Stimulated activated CD8-positive, alpha-beta memory T cell treated with anti-CD3 and anti-CD28 coated beads, Interleukin-4, amount 100 ng/mL, for 24 hours (primary cell): ENCODE data around the gene ST8SIA2.
"Not testable (repeated sequence)": the region's sequence is repeated elsewhere in the genome, so short reads cannot be mapped to it uniquely, and the experiment has no call there.

Experiments
- DNase-seq: peaks from one replicate; pipeline ENCODE4 v3.0.0-alpha.2; 2020; ENCODE audit warnings: low read depth

The ST8SIA2 gene

DNA sequence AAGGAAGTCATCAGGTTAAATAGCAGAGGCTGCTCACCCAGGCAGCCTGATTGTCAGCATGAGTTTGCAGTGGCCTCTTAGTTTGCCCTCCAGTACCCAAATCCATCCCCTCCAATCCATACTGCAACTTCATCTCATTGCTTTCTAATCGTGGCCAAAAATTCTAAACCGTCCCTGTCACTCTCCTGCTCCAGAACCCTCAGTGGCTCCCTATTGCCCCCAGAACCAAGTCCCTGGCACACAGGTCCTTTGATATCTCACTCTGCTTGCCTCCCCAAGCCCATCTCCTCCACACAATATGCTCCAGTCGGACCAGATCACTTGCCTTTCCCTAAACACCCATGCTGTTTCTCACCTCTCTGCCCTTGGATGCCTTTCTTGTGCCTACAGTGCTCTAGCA is 49.7 kb downstream of the ST8SIA2 start:
- no peak for DNase-seq

GRCh38 chr15:92444631-92445030 is 51.0 kb downstream of the ST8SIA2 start:
- DNase-seq: no peak

- no peak for DNase-seq
Observed at GRCh38 chr15:92448370-92448769, 54.7 kb downstream of the ST8SIA2 start.

- no peak for DNase-seq
Observed at GRCh38 chr15:92449476-92449875, 55.8 kb downstream of the ST8SIA2 start.

- no peak for DNase-seq
Observed at GRCh38 chr15:92451225-92451825, 57.6 kb downstream of the ST8SIA2 start.

DNA sequence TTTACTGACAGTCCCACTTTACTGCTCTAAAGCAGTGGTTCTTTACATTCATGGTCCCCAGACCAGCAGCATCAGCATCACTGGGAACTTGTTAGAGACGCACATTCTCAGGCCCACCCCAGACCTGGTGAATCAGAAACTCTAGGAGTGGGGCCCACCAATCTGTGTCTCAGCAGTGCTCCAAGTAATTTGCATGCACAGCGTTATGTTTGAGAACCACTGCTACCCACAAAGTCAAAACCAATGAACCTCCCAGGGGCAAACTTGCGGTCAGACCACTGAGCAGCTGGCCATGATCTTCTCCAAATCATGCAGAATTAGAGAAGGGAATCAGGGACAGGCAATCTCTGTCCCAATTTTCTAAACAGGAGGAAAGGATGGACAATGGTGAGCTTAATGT is 58.5 kb downstream of the ST8SIA2 start:
- no peak for DNase-seq

DNA sequence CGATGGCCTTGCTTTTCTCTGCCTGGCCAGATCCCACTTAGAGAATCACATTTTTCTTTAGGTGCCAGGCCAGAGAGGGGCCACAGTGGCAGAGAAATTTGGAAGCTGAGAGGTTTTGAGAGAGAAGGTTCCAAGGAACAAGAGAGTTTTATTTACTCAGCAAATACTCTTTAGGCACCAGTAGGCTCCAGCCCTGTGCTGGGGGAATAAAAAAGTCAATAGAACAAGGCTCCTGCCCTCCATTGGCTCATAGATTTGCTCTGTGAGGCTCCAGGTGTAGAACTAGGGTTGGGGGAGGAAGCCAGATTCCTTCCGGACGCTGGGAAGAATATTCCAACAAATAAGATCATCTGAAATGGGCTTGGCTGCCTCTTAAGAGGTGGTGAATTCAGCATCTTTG is 59.9 kb downstream of the ST8SIA2 start:
- DNase-seq: no peak

GRCh38 chr15:92454555-92455105 is 60.9 kb downstream of the ST8SIA2 start:
- no peak for DNase-seq

DNA sequence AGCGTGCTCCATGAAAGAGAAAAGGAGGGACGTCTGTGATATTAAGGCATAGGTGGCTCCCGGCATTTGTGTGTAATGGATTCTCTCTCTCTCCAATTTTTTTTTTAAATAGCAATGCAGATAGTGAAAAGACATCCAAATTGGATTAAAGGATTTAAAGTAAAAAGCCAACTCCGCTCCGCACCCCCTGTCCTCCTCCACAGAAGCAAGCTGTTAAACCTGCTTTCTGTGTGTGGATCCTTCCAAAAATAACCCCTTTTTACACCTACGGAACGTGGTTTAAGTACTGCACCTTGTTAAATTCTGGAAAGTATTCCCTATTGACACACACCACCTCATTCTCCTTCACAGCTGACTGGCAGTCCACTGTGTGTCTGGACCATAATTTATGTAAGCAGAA is 61.6 kb downstream of the ST8SIA2 start:
- DNase-seq: no peak

- DNase-seq: no peak
Observed at GRCh38 chr15:92457471-92458041, 63.9 kb downstream of the ST8SIA2 start.

DNA sequence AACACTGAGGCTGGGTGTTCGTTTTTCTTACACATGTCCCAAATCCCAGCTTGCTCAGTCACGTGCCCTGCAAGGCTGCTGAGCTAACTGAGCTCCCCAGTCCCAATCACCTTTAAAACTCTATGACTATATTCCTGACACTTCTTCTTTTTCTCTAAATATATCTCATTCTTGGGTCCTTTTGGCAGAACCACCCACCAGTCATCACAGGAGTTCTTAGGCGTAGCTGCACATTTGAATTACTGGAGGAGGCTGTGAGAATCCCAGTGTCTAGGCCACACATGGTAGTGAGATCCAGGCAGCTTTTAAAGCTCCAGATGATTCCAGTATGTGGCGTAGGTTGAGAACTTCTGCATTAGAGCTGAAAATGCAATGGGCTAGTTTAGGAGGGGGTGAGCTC is 66.3 kb downstream of the ST8SIA2 start:
- no peak for DNase-seq

DNA sequence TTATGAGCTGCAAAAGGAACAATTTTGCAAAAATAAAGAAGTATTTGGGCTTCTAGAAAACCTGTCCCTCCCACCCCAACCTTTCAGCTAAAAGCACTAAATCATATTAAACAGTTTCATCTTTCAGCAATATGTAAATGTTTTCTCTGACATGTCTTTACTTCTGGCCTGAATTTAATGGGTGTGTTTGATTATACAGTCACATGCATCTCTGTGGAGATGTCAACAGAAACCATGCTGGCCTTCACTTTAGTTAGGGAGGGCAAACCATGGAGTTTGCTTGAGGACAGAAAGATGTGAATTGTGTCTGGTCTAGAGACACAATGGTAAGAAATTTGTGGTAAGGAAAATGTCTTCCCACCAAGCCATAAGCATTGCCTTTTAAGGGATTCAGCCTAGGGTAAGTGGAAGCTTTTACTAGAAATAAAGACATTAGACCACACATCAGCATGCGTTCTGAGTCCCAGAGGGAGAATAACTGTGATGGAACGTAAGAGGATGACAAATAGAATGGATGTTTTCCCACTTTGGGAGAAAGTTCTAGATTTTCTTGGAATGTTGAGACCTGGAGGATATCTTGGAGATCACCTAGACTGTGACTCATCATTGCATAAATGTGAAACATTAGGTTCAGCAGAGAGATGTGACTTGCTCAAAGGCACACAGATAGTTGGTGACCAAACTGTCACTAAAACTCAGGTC is 68.9 kb downstream of the ST8SIA2 start:
- no peak for DNase-seq

- no peak for DNase-seq
Observed at GRCh38 chr15:92463352-92463751, 69.7 kb downstream of the ST8SIA2 start.

DNA sequence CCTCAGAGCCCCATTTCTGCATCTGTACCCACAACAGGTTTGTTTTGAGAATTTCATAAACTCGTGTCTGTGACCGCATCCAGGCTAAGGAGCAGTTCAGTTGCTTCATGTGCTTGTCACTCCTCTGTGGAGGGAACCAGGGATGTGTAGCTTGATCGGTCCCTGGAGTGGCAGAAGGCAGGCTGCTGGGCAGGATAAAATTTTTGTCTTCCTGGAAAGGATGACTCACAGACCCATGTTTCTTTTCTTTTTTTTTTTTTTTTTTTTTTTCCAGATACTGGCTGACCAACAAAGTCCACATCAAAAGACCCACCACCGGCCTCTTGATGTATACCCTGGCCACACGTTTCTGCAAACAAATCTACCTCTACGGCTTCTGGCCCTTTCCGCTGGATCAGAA is 70.1 kb downstream of the ST8SIA2 start:
- DNase-seq: no peak

GRCh38 chr15:92466834-92467233 is 73.2 kb downstream of the ST8SIA2 start:
- no peak for DNase-seq

- DNase-seq: no peak
Observed at GRCh38 chr15:92467245-92467644, 73.6 kb downstream of the ST8SIA2 start.

- no peak for DNase-seq
Observed at GRCh38 chr15:92468991-92469390, 75.3 kb downstream of the ST8SIA2 start.

- no peak for DNase-seq
Observed at GRCh38 chr15:92471288-92471687, 77.6 kb downstream of the ST8SIA2 start.

- DNase-seq: no peak
Observed at GRCh38 chr15:92473756-92474155, 80.1 kb downstream of the ST8SIA2 start.

- not testable (repeated sequence) for DNase-seq
Observed at GRCh38 chr15:92479730-92480129, 86.0 kb downstream of the ST8SIA2 start.

GRCh38 chr15:92480361-92480760 is 86.7 kb downstream of the ST8SIA2 start:
- no peak for DNase-seq

GRCh38 chr15:92485441-92485840 is 91.8 kb downstream of the ST8SIA2 start:
- no peak for DNase-seq

- no peak for DNase-seq
Observed at GRCh38 chr15:92492551-92493115, 99.0 kb downstream of the ST8SIA2 start.
